ENCODE measurements around the gene AADACL3. TPM values are rescaled to one million over a fixed set of nuclear protein-coding genes. Genes with fewer than 3 reads are reported as not detected.
"Not testable (repeated sequence)": the region's sequence is repeated elsewhere in the genome, so short reads cannot be mapped to it uniquely, and the experiment has no call there.

The AADACL3 gene
- total RNA-seq, 1 experiment from 2014 or later = not detected

DNA sequence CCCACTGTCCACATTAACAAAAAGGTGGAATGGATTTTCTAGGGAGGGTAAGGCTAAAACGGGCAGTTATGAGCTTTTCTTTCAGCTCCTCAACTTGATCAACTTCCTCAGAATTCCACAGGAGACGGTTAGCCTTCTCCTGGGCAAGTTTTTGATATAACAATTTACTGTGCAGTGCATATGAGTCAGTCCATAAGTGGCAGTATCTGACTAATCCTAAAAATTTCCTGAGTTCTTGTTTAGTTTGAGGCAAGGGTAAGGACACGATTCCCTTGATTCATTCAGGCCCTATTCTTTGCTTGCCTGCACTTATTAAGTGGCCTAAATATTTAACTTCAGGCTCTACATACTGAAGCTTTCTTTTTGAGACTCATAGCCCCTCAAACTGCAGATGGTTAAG lies 6.2 kb upstream of the AADACL3 start:
- H3K9me3 ChIP-seq = no peaks in the 10 kb centered on the region
- no peak for DNase-seq
- no peak overlapping the region for H3K4me3 ChIP-seq
- H3K27me3 ChIP-seq = no peaks in the 10 kb centered on the region
- H3K36me3 ChIP-seq = no peaks in the 10 kb centered on the region

- Histone ChIP-seq H3K9me3 (no peaks in the 10 kb centered on the region), H3K36me3 (no peaks in the 10 kb centered on the region), H3K4me3 (no peak overlapping the region), H3K27me3 (no peaks in the 10 kb centered on the region)
- no peak for DNase-seq
Observed at GRCh38 chr1:12711536-12711935, 4.4 kb upstream of the AADACL3 start.

GRCh38 chr1:12712076-12712475 lies 3.8 kb upstream of the AADACL3 start:
- Histone ChIP-seq H3K36me3 (no peaks in the 10 kb centered on the region), H3K27me3 (no peaks in the 10 kb centered on the region), H3K9me3 (no peaks in the 10 kb centered on the region), H3K4me3 (no peak overlapping the region)
- DNase-seq = no peak

- Histone ChIP-seq H3K36me3 (no peaks in the 10 kb centered on the region), H3K9me3 (no peaks in the 10 kb centered on the region), H3K4me3 (no peak overlapping the region), H3K27me3 (no peaks in the 10 kb centered on the region)
- no peak for DNase-seq
Observed at GRCh38 chr1:12712929-12713328, 3.0 kb upstream of the AADACL3 start.

- not testable (repeated sequence) for H3K27me3 ChIP-seq, DNase-seq, H3K9me3 ChIP-seq, H3K4me3 ChIP-seq, H3K36me3 ChIP-seq
Observed at GRCh38 chr1:12713651-12714050, 2.3 kb upstream of the AADACL3 start.

GRCh38 chr1:12714710-12715475 lies 1.0 kb upstream of the AADACL3 start:
- H3K36me3 ChIP-seq = no peaks in the 10 kb centered on the region
- no peaks in the 10 kb centered on the region for H3K27me3 ChIP-seq
- no peaks in the 10 kb centered on the region for H3K9me3 ChIP-seq
- DNase-seq = no peak
- no peak overlapping the region for H3K4me3 ChIP-seq

DNA sequence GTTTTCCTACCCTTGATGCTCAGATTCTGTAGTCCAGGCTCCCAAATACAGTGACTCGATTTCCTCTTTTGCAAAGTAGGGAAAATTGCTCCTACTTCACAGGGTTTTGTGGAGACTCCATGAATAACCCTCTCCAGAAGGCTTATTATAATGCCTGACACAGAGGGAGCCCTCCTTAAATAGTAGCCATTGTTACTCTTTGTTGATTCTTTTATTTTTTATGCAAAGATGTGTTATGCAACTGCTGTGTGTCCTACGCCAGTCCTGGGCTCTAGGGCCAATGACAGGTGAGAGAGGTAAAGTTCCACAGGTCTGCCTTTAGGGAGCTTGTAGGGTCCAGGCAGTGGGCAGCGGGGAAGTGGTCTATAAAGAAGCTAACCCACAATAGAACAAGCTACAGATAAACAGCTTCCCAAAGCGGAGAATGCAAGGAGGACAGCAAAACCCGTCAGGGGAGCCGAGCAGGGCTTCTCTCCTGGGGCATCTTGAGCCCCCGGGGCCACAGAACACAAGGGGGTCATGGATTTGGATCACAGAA lies 1.5 kb downstream of the AADACL3 start:
- Histone ChIP-seq H3K36me3 (no peaks in the 10 kb centered on the region), H3K4me3 (no peak overlapping the region), H3K27me3 (no peaks in the 10 kb centered on the region), H3K9me3 (no peaks in the 10 kb centered on the region)
- no peak for DNase-seq

- Histone ChIP-seq H3K27me3 (peaks cover 6% of the 10 kb centered on the region; the same call in 1 of the 2 replicates), H3K4me3 (no peak overlapping the region), H3K9me3 (no peaks in the 10 kb centered on the region), H3K36me3 (no peaks in the 10 kb centered on the region)
- DNase-seq = no peak
Observed at GRCh38 chr1:12722626-12723025, 6.7 kb downstream of the AADACL3 start.

- no peak for DNase-seq
- H3K36me3 ChIP-seq = no peaks in the 10 kb centered on the region
- no peak overlapping the region for H3K4me3 ChIP-seq
- peaks cover 7% of the 10 kb centered on the region; the same call in 1 of the 2 replicates for H3K27me3 ChIP-seq
- peaks cover 7% of the 10 kb centered on the region; the same call in 1 of the 2 replicates for H3K9me3 ChIP-seq
Observed at GRCh38 chr1:12728391-12728790, 12.5 kb downstream of the AADACL3 start.

GRCh38 chr1:12730156-12730555 lies 14.2 kb downstream of the AADACL3 start:
- peaks cover 6% of the 10 kb centered on the region; the same call in 1 of the 2 replicates for H3K27me3 ChIP-seq
- DNase-seq = no peak
- peaks cover 7% of the 10 kb centered on the region; the same call in 1 of the 2 replicates for H3K9me3 ChIP-seq
- no peaks in the 10 kb centered on the region for H3K36me3 ChIP-seq
- no peak overlapping the region for H3K4me3 ChIP-seq

DNA sequence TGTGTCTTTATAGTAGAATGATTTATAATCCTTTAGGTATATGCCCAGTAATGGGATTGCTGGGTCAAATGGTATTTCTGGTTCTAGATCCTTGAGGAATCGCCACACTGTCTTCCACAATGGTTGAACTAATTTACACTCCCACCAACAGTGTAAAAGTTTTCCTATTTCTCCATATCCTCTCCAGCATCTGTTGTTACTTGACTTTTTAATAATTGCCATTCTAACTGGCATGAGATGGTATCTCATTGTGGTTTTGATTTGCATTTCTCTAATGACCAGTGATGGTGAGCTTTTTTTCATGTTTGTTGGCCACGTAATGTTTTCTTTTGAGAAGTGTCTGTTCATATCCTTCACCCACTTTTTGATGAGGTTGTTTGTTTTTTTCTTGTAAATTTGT lies 15.2 kb downstream of the AADACL3 start:
- not testable (repeated sequence) for DNase-seq, H3K27me3 ChIP-seq, H3K36me3 ChIP-seq, H3K9me3 ChIP-seq, H3K4me3 ChIP-seq

- Histone ChIP-seq H3K9me3 (peaks cover 7% of the 10 kb centered on the region), H3K27me3 (peaks cover 11% of the 10 kb centered on the region; the same call in 1 of the 2 replicates), H3K4me3 (no peak overlapping the region), H3K36me3 (no peaks in the 10 kb centered on the region)
- DNase-seq = no peak
Observed at GRCh38 chr1:12734651-12735050, 18.7 kb downstream of the AADACL3 start.

DNA sequence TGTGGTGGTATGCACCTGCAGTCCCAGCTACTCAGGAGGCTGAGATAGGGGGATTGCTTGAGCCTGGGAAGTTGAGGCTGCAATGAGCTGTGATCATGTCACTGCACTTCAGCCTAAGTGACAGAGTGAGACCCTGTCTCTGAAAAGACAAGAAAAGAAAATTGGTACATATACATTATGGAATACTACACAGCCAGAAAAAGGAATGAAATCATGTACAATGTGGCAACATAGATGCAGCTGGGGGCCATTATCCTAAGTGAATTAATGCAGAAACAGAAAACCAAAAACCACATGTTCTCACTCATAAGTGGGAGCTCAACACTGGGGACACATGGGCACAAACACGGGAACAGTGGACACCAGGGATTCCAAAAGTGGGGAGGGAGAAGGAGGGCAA lies 23.0 kb downstream of the AADACL3 start:
- H3K36me3 ChIP-seq = no peaks in the 10 kb centered on the region
- peaks cover 7% of the 10 kb centered on the region; the same call in 1 of the 2 replicates for H3K27me3 ChIP-seq
- H3K9me3 ChIP-seq = peaks cover 5% of the 10 kb centered on the region
- no peak overlapping the region for H3K4me3 ChIP-seq
- DNase-seq = no peak

GRCh38 chr1:12739613-12740012 lies 23.7 kb downstream of the AADACL3 start:
- Histone ChIP-seq H3K9me3 (peaks cover 5% of the 10 kb centered on the region), H3K36me3 (no peaks in the 10 kb centered on the region), H3K27me3 (peaks cover 7% of the 10 kb centered on the region; the same call in 1 of the 2 replicates), H3K4me3 (no peak overlapping the region)
- no peak for DNase-seq

DNA sequence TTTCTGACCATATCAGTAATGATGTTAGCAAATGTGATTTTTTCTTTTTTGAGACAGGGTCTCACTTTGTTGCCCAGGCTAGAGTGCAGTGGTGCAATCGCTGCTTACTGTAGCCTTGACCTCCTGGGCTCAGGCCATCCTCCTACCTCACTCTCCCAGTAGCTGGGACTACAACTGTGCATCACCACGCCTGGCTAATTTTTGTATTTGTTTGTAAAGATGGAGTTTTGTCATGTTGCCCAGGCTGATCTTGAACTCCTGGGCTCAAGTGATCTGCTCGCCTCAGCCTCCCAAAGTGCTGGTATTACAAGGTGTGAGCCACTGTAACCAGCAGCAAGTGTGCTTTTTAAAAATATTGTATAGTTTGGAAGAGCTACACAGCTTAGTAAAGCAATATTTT lies 26.0 kb downstream of the AADACL3 start:
- Histone ChIP-seq H3K4me3 (no peak overlapping the region), H3K9me3 (no peaks in the 10 kb centered on the region), H3K36me3 (no peaks in the 10 kb centered on the region), H3K27me3 (peaks cover 2% of the 10 kb centered on the region; the same call in 1 of the 2 replicates)
- no peak for DNase-seq

- Histone ChIP-seq H3K36me3 (no peaks in the 10 kb centered on the region), H3K27me3 (no peaks in the 10 kb centered on the region), H3K9me3 (peaks cover 15% of the 10 kb centered on the region), H3K4me3 (no peak overlapping the region)
- DNase-seq = no peak
Observed at GRCh38 chr1:12745126-12745991, 29.4 kb downstream of the AADACL3 start.

GRCh38 chr1:12745992-12746323 lies 30.0 kb downstream of the AADACL3 start, which contains the start of gene CFAP107:
Gene CFAP107 (plus strand): TSS chr1:12746200. CDS start chr1:12746431, 231 bp downstream.
- Histone ChIP-seq H3K9me3 (peaks cover 16% of the 10 kb centered on the region), H3K4me3 (no peak within 1 kb of the TSS), H3K36me3 (no peaks in the 10 kb centered on the region), H3K27me3 (no peaks in the 10 kb centered on the region)
- DNase-seq = no peak
